ENCODE measurements around the gene ANLN. TPM values are rescaled to one million over a fixed set of nuclear protein-coding genes. Genes with fewer than 3 reads are reported as not detected.
A peak's percentile ranks its signal among the peaks of the same experiment; 100 is the strongest.

Gene ANLN
- total and polyA plus RNA-seq, 9 of the 15 experiments (the other 6 are each of a cell fraction or from before 2014, with no cell fraction given) = 18.1 to 66.2 (median 38.7) TPM

- TF ChIP-seq CHD7 (IDR thresholded peaks at IDR 0.05; ENCODE audit: low read depth, low read length) (no peak), ZNF395 (CRISPR knock-in tag; IDR thresholded peaks at IDR 0.05) (peak; percentile 79), GABPA (tag; conservative IDR thresholded peaks at IDR 0.05; ENCODE audit: low read depth) (peak; percentile 66), HIVEP1 (CRISPR knock-in tag; IDR thresholded peaks at IDR 0.05) (no peak), RERE (CRISPR knock-in tag; IDR thresholded peaks at IDR 0.05; ENCODE audit: borderline replicate concordance) (no peak), CAMTA2 (CRISPR knock-in tag; conservative IDR thresholded peaks at IDR 0.05) (no peak), ATF1 (CRISPR knock-in tag; IDR thresholded peaks at IDR 0.05) (no peak), ATF1 (tag; IDR thresholded peaks at IDR 0.05) (peak; percentile 70), HLTF (IDR thresholded peaks at IDR 0.05) (no peak)
These were observed at the start of gene ANLN (continued) for GRCh38 chr7:36389371-36390198.
